ENCODE data around the gene EEF1AKMT4.

Gene EEF1AKMT4

DNA sequence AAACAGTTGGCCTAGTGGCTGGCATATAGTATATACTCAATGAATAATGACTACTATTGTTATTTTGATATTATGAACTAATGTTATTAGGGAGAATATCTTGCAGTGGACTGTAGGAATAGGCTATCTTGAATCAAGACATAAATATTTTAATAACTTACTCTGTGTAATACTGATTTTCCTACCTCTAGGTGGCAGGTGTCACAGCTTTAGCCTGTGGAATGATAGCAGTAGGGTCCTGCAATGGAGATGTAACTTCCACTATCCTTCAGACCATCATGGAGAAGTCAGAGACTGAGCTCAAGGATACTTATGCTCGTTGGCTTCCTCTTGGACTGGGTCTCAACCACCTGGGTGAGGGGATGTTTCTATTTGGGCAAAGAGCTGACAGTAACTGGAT lies 56.1 kb downstream of the EEF1AKMT4 start:
- DNase-seq: no peak

DNA sequence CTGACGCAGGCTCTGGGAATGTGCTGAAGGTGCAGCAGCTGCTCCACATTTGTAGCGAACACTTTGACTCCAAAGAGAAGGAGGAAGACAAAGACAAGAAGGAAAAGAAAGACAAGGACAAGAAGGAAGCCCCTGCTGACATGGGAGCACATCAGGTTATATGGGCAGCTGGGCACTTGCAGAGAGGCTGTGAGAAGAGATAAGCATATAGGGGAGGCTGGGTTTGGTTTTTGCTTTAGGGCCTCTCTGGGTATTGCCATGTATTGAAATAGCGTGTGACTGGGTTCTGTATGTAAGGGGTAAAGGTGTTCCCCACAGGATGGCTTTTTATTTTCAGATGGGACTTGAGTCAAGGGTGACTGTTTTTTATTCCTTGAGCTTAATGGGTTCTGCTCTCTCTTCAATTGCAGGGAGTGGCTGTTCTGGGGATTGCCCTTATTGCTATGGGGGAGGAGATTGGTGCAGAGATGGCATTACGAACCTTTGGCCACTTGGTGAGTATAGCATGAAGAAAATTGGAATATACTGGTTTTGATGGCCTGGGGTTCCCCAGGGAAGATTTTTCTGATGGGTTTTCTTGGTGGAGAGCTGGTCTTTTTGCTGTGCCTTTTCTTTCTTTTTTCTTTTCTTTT lies 57.0 kb downstream of the EEF1AKMT4 start:
- DNase-seq: no peak

DNA sequence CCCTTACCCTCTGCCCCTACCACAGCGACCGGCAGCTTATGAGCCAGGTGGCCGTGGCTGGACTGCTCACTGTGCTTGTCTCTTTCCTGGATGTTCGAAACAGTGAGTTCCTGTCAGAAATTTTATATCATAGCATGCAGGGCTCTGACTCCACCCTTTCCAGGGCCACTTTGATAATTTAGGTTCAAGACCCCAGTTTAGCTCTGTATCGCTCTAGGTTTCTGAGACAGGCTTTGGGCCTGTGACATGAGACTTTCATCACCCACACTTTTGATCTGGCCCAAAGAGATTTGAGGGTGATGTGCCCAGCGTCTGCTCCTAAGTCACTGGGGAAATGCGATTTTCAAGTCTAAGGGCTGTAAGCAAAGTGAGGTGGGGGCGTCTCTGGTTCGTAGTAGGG lies 58.4 kb downstream of the EEF1AKMT4 start:
- no peak for DNase-seq
